IMR-90 (cell line): Measurements from ENCODE around the gene GRM2. TPM values are rescaled to one million over a fixed set of nuclear protein-coding genes. Genes with fewer than 3 reads are reported as not detected.
A peak's percentile ranks its signal among the peaks of the same experiment; 100 is the strongest.

ENCODE experiments used
- ATAC-seq: fragments of 200-7000 bp; cut with Tn5 transposase; 2 replicates; pipeline ENCODE4 v1.9.1; 2020; ENCODE audit warnings: low read depth, mild to moderate bottlenecking, moderate library complexity
- BruUV-seq: library from RNA; stranded (reverse); fragments of 400-500 nt; replicated peaks from 2 replicates; lab custom pipeline; 2021; lab: Mats Ljungman, UMichigan
- CTCF ChIA-PET: fragments of 300-600 bp; formaldehyde crosslinking; extraction: SDS; loops from one replicate; lab custom pipeline; 2021; ENCODE audit warnings: antibody characterized with exemption; lab: Yijun Ruan, JAX
- POLR2A ChIA-PET: fragments of 300-600 bp; sonication (Branson Sonifier 250); formaldehyde crosslinking; loops from one replicate; lab custom pipeline; 2022; ENCODE audit warnings: antibody characterized with exemption; ENCODE audit not compliant: unreplicated experiment; lab: Charles Lee
- DNase-seq: peaks from one replicate; pipeline ENCODE4 v3.0.0; 2013
- H2AFZ ChIP-seq: replicated peaks from 2 replicates; pipeline ENCODE3; 2013; ENCODE audit warnings: low read length, mild to moderate bottlenecking; ENCODE audit not compliant: poor library complexity
- H2AK5ac ChIP-seq: 2 replicates; pipeline ENCODE4 v1.6.1; 2013; ENCODE audit warnings: low read depth, low read length, inconsistent platforms
- H2AK9ac ChIP-seq: replicated peaks from 2 replicates; pipeline ENCODE3; 2013; ENCODE audit warnings: mild to moderate bottlenecking, low read depth, low read length, moderate library complexity; ENCODE audit not compliant: poor library complexity
- H2BK120ac ChIP-seq: 2 replicates; pipeline ENCODE4 v1.6.1; 2013; ENCODE audit warnings: low read depth, low read length, inconsistent platforms
- H2BK15ac ChIP-seq: 3 replicates; pipeline ENCODE4 v1.6.1; 2013; ENCODE audit warnings: low read depth, low read length, inconsistent platforms
- H2BK20ac ChIP-seq: 2 replicates; pipeline ENCODE4 v1.6.1; 2013; ENCODE audit warnings: low read depth, mild to moderate bottlenecking, inconsistent platforms, low read length, moderate library complexity
- H2BK5ac ChIP-seq: 2 replicates; pipeline ENCODE4 v1.6.1; 2013; ENCODE audit warnings: mild to moderate bottlenecking, low read depth, low read length, inconsistent platforms; ENCODE audit not compliant: poor library complexity, severe bottlenecking
- H3K14ac ChIP-seq: replicated peaks from 2 replicates; pipeline ENCODE4 v1.6.1; 2013; ENCODE audit warnings: low read depth, low read length, inconsistent platforms
- H3K18ac ChIP-seq: 2 replicates; pipeline ENCODE4 v1.6.1; 2013; ENCODE audit warnings: low read depth, low read length, control low read depth
- H3K23ac ChIP-seq: 2 replicates; pipeline ENCODE4 v1.6.1; 2013; ENCODE audit warnings: low read depth, low read length, inconsistent platforms
- H3K27ac ChIP-seq: 2 replicates; pipeline ENCODE4 v1.5.1; 2013; ENCODE audit warnings: mild to moderate bottlenecking, control low read depth, low read length; ENCODE audit not compliant: insufficient read depth
- H3K27me3 ChIP-seq: 2 replicates; pipeline ENCODE4 v1.6.1; 2013; ENCODE audit warnings: low read length; ENCODE audit not compliant: control insufficient read depth, insufficient read depth
- H3K36me3 ChIP-seq: 2 replicates; pipeline ENCODE4 v1.6.1; 2013; ENCODE audit warnings: low read length, mixed read lengths; ENCODE audit not compliant: control insufficient read depth, insufficient read depth
- H3K4ac ChIP-seq: 2 replicates; pipeline ENCODE4 v1.6.1; 2013; ENCODE audit warnings: low read depth, low read length, inconsistent platforms
- H3K4me1 ChIP-seq: 2 replicates; pipeline ENCODE4 v1.6.1; 2013; ENCODE audit warnings: low read length, mixed read lengths; ENCODE audit not compliant: control insufficient read depth, insufficient read depth
- H3K4me2 ChIP-seq: 2 replicates; pipeline ENCODE4 v1.6.1; 2013; ENCODE audit warnings: low read depth, mild to moderate bottlenecking, control low read depth, low read length, moderate library complexity
- H3K4me3 ChIP-seq: 2 replicates; pipeline ENCODE4 v1.5.1; 2013; ENCODE audit warnings: low read depth, mild to moderate bottlenecking, control low read depth, low read length, moderate library complexity; ENCODE audit not compliant: insufficient read depth
- H3K56ac ChIP-seq: 2 replicates; pipeline ENCODE4 v1.6.1; 2013; ENCODE audit warnings: low read length, inconsistent platforms; ENCODE audit not compliant: insufficient read depth; ENCODE audit errors: extremely low read depth
- H3K79me1 ChIP-seq, 2 experiments: 2 replicates each; pipeline ENCODE4 v1.6.1; 2013; ENCODE audit warnings: low read length in 2 of 2, inconsistent platforms in 1 of 2, low read depth in 1 of 2
- H3K9ac ChIP-seq: 2 replicates; pipeline ENCODE4 v1.6.1; 2013; ENCODE audit warnings: low read depth, low read length, control low read depth
- H3K9me1 ChIP-seq: 2 replicates; pipeline ENCODE4 v1.6.1; 2013; ENCODE audit warnings: low read length, inconsistent platforms; ENCODE audit not compliant: insufficient read depth
- H3K9me3 ChIP-seq: 2 replicates; pipeline ENCODE4 v1.6.1; 2013; ENCODE audit warnings: low read length; ENCODE audit not compliant: control insufficient read depth, insufficient read depth
- H4K20me1 ChIP-seq: 2 replicates; pipeline ENCODE4 v1.6.1; 2013; ENCODE audit warnings: low read length, inconsistent platforms; ENCODE audit not compliant: insufficient read depth
- H4K5ac ChIP-seq: 2 replicates; pipeline ENCODE4 v1.6.1; 2013; ENCODE audit warnings: mild to moderate bottlenecking, low read depth, low read length, control low read depth
- H4K8ac ChIP-seq, 2 experiments: 2 replicates each; pipeline ENCODE4 v1.6.1; 2013; ENCODE audit warnings: low read depth in 2 of 2, low read length in 2 of 2, control low read depth in 1 of 2, inconsistent platforms in 1 of 2
- H4K91ac ChIP-seq: 2 replicates; pipeline ENCODE4 v1.6.1; 2013; ENCODE audit warnings: low read depth, low read length, inconsistent platforms; ENCODE audit not compliant: insufficient read depth
- CEBPB ChIP-seq: IDR thresholded peaks from 2 replicates; pipeline ENCODE4 v1.6.1; 2012; ENCODE audit warnings: low read depth, low read length, improper control_type of control experiment
- CHD1 ChIP-seq: IDR thresholded peaks from 2 replicates; pipeline ENCODE4 v1.6.1; 2012; ENCODE audit warnings: low read depth, low read length, improper control_type of control experiment
- ELK1 ChIP-seq: fragments of 150-350 bp; IDR thresholded peaks from 2 replicates; pipeline ENCODE4 v1.6.1; 2016; ENCODE audit warnings: low read depth, mild to moderate bottlenecking, low read length, moderate library complexity, borderline replicate concordance
- FOS ChIP-seq: fragments of 150-350 bp; IDR thresholded peaks from 2 replicates; pipeline ENCODE4 v1.6.1; 2016; ENCODE audit warnings: low read depth, low read length
- MAFK ChIP-seq: IDR thresholded peaks from 2 replicates; pipeline ENCODE4 v1.6.1; 2012; ENCODE audit warnings: low read depth, low read length, improper control_type of control experiment
- MAZ ChIP-seq: IDR thresholded peaks from 2 replicates; pipeline ENCODE4 v1.6.1; 2012; ENCODE audit warnings: low read depth, mild to moderate bottlenecking, low read length, improper control_type of control experiment, moderate library complexity, borderline replicate concordance
- MXI1 ChIP-seq: IDR thresholded peaks from 2 replicates; pipeline ENCODE4 v1.6.1; 2012; ENCODE audit warnings: low read depth, mild to moderate bottlenecking, low read length, moderate library complexity, borderline replicate concordance
- NFE2L2 ChIP-seq: fragments of 150-350 bp; IDR thresholded peaks from 2 replicates; pipeline ENCODE4 v1.6.1; 2016; ENCODE audit warnings: low read depth, mild to moderate bottlenecking, low read length
- POLR2A ChIP-seq: IDR thresholded peaks from 2 replicates; pipeline ENCODE4 v1.6.1; 2012; ENCODE audit warnings: mild to moderate bottlenecking, low read depth, low read length
- RAD21 ChIP-seq: IDR thresholded peaks from 2 replicates; pipeline ENCODE4 v1.6.1; 2012; ENCODE audit warnings: low read length, improper control_type of control experiment
- RCOR1 ChIP-seq: IDR thresholded peaks from 2 replicates; pipeline ENCODE4 v1.6.1; 2012; ENCODE audit warnings: mild to moderate bottlenecking, low read length, improper control_type of control experiment; ENCODE audit not compliant: insufficient replicate concordance
- RFX5 ChIP-seq: IDR thresholded peaks from 2 replicates; pipeline ENCODE4 v1.8.0; 2012; ENCODE audit warnings: low read depth, mild to moderate bottlenecking, low read length, moderate library complexity
- SMC3 ChIP-seq: fragments of 150-350 bp; IDR thresholded peaks from 2 replicates; pipeline ENCODE4 v1.6.1; 2016; ENCODE audit warnings: low read depth, mild to moderate bottlenecking, antibody characterized with exemption, low read length, moderate library complexity
- WGBS, 2 experiments: methylation state at CpG; one replicate each; pipeline versions ENCODE4 v1.1.5 to v1.1.7; 2013; ENCODE audit warnings: missing lambda C conversion rate in 2 of 2; ENCODE audit not compliant: insufficient read length in 1 of 2; ENCODE audit errors: extremely low coverage in 2 of 2; 5-methylcytosine and 5-hydroxymethylcytosine counted together
- dilution Hi-C: fragments of 300-500 bp; cut with HindIII; formaldehyde crosslinking; loops from one replicate; pipeline ENCODE4 v1.14.3; 2018; ENCODE audit warnings: low sequenced_read_pairs; ENCODE audit not compliant: unreplicated experiment
- in situ Hi-C: fragments of 300-500 bp; cut with MboI; formaldehyde crosslinking; loops from 3 replicates; pipeline ENCODE4 v1.14.3; 2019; ENCODE audit warnings: low sequenced_read_pairs, inconsistent platforms, mixed read lengths
- intact Hi-C: fragments of 100-400 bp; cut with micrococcal nuclease; formaldehyde crosslinking; loops from 2 replicates; pipeline ENCODE4 v1.10.0; 2022
- polyA plus RNA-seq, 3 experiments: library from polyadenylated mRNA; depleted of rRNA; stranded (reverse); fragments of >200 nt; gene quantifications; 2 replicates each; pipeline ENCODE4 v1.2.3, GENCODE V29; 2012; ENCODE audit warnings: low replicate concordance in 1 of 3
- total RNA-seq: library from RNA; depleted of rRNA; stranded (reverse); fragments of >200 nt; gene quantifications from 2 replicates; pipeline ENCODE4 v1.2.3, GENCODE V29; 2012
- TF ChIP-seq, protein P1 (sequence below): conservative IDR thresholded peaks from 2 replicates; pipeline ENCODE4 v1.5.1; 2012; ENCODE audit warnings: mild to moderate bottlenecking, low read depth, low read length, improper control_type of control experiment
- TF ChIP-seq, protein P2 (sequence below): fragments of 150-350 bp; IDR thresholded peaks from 2 replicates; pipeline ENCODE4 v1.6.1; 2017; ENCODE audit warnings: mild to moderate bottlenecking, antibody characterized with exemption, low read length, low read depth

The GRM2 gene
- total and polyA plus RNA-seq, 2 of the 4 experiments (the other 2 are of a cell fraction): under 0.01 to 0.14 TPM

DNA sequence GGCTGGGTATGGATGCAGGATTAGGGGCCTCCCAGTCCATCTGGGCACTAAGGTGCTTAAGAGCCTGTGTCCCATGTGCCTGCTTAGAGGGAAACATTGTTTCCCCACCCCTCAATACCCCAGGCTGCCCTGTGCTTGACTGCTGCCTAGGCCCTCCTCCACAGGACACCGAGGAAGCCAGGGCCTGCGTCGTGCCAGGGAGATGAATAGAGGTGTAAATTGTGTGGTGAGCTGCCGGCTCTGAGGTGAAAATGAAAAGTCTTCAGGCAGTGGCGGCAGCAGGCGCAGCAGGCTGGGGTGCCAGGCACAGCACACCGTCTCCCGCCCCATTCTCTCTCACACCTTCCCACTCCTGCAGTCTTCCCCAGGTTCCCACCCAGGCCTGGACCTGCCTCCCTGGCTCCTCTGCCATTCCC lies 13.9 kb upstream of the GRM2 start:
- H3K4ac ChIP-seq: no peak overlapping the region
- CTCF ChIA-PET: interaction anchor here (1.6 kb wide), 1 partner anchor 11 kb away, joined by 6 read pairs; no protein-coding TSS in a partner anchor

More for the DNA sequence above, 13.9 kb upstream of the GRM2 start:
- Histone ChIP-seq H2AFZ (no peak overlapping the region), H4K91ac (no peak overlapping the region), H3K9me3 (no peaks in the 10 kb centered on the region), H3K18ac (no peak overlapping the region), H3K4me3 (no peak overlapping the region), H3K27ac (no peak overlapping the region), H3K27me3 (no peaks in the 10 kb centered on the region), H4K20me1 (peaks cover 1% of the 10 kb centered on the region; the same call in 1 of the 2 replicates), H2BK15ac (no peak overlapping the region), H3K23ac (no peak overlapping the region), H3K14ac (no peak overlapping the region), H2BK120ac (no peak overlapping the region), H3K4me1 (no peaks in the 10 kb centered on the region; the same call in 1 of the 2 replicates), H2BK20ac (no peak overlapping the region), H3K9me1 (peaks cover 1% of the 10 kb centered on the region; the same call in 1 of the 2 replicates), H2AK5ac (no peak overlapping the region), H4K5ac (no peak overlapping the region), H3K4me2 (no peak overlapping the region), H3K56ac (no peak overlapping the region), H3K79me1 (peaks cover 0 to 8% of the 10 kb centered on the region in 2 experiments; a peak in 2 of 4 replicates), H3K36me3 (peaks cover 32% of the 10 kb centered on the region), H2AK9ac (peak overlapping the region; percentile 55), H4K8ac (no peak overlapping the region), H3K9ac (no peak overlapping the region), H2BK5ac (no peak overlapping the region)
- no peak for ATAC-seq
- dilution Hi-C loops (no loop called here), intact Hi-C loops (no loop called here), in situ Hi-C loops (loop anchor here (25.0 kb wide), 1 partner anchor 1081 kb away; the partner anchor contains the start of genes CISH and MAPKAPK3)
- DNase-seq: no peak
- 92% methylated on average over 2 of the region's 8 CpGs; no CpG with 5 or more reads in 1 of the 2 experiments for WGBS, 2 experiments
- TF ChIP-seq SMC3: no peak
- TF ChIP-seq RFX5: no peak
- TF ChIP-seq CEBPB: no peak
- TF ChIP-seq MAFK: no peak
- no peak for TF ChIP-seq RCOR1
- TF ChIP-seq, protein P1, sequence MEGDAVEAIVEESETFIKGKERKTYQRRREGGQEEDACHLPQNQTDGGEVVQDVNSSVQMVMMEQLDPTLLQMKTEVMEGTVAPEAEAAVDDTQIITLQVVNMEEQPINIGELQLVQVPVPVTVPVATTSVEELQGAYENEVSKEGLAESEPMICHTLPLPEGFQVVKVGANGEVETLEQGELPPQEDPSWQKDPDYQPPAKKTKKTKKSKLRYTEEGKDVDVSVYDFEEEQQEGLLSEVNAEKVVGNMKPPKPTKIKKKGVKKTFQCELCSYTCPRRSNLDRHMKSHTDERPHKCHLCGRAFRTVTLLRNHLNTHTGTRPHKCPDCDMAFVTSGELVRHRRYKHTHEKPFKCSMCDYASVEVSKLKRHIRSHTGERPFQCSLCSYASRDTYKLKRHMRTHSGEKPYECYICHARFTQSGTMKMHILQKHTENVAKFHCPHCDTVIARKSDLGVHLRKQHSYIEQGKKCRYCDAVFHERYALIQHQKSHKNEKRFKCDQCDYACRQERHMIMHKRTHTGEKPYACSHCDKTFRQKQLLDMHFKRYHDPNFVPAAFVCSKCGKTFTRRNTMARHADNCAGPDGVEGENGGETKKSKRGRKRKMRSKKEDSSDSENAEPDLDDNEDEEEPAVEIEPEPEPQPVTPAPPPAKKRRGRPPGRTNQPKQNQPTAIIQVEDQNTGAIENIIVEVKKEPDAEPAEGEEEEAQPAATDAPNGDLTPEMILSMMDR: no peak
- no peak for TF ChIP-seq POLR2A
- TF ChIP-seq, protein P2, sequence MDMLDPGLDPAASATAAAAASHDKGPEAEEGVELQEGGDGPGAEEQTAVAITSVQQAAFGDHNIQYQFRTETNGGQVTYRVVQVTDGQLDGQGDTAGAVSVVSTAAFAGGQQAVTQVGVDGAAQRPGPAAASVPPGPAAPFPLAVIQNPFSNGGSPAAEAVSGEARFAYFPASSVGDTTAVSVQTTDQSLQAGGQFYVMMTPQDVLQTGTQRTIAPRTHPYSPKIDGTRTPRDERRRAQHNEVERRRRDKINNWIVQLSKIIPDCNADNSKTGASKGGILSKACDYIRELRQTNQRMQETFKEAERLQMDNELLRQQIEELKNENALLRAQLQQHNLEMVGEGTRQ: no peak
- TF ChIP-seq FOS: no peak
- no peak for TF ChIP-seq MXI1
- no peak for TF ChIP-seq RAD21
- no peak for TF ChIP-seq MAZ
- no peak for TF ChIP-seq NFE2L2
- no peak for TF ChIP-seq ELK1
- no peak for TF ChIP-seq CHD1
- no TSS peak for BruUV-seq
- POLR2A ChIA-PET: no interaction called here
